ENCODE data around the gene ABO. TPM values are rescaled to one million over a fixed set of nuclear protein-coding genes. Genes with fewer than 3 reads are reported as not detected.
"Not testable (repeated sequence)": the region's sequence is repeated elsewhere in the genome, so short reads cannot be mapped to it uniquely, and the experiment has no call there.

ABO gene
- total RNA-seq, 2 donors from 2014 or later: 3.9 to 9.2 TPM

- ATAC-seq: no peak
- WGBS, 2 donors: 86 to 90% methylated on average over 2 of the region's 2 CpGs
- intact Hi-C loops (cut with DNase I): no loop called here
Measured at GRCh38 chr9:133290751-133291302, 15.8 kb upstream of the ABO start.

GRCh38 chr9:133286523-133286922 is 11.5 kb upstream of the ABO start:
- 31 to 32% methylated on average over 2 of the region's 2 CpGs for WGBS, 2 donors
- DNase-seq: no peak
- H3K27ac ChIP-seq: no peak overlapping the region
- no peaks in the 10 kb centered on the region for H3K27me3 ChIP-seq
- no peak for TF ChIP-seq CTCF (IDR thresholded peaks at IDR 0.05)
- no peak for TF ChIP-seq POLR2A (IDR thresholded peaks at IDR 0.05)
- H3K9me3 ChIP-seq: no peaks in the 10 kb centered on the region
- no peak overlapping the region for H3K4me3 ChIP-seq
- H3K36me3 ChIP-seq (replicated peaks in 1 of 2; ENCODE audit: insufficient read depth in 1 of 2, low read depth in 2 of 2): peaks cover 0 to 4% of the 10 kb centered on the region in 2 donors
- no peak for ATAC-seq
- H3K4me1 ChIP-seq: no peaks in the 10 kb centered on the region
- intact Hi-C loops (cut with DNase I): no loop called here

More at GRCh38 chr9:133290751-133291302, 15.8 kb upstream of the ABO start:
- TF ChIP-seq POLR2A (IDR thresholded peaks at IDR 0.05) (no peak), CTCF (IDR thresholded peaks at IDR 0.05) (no peak)
- Histone ChIP-seq H3K4me1 (no peaks in the 10 kb centered on the region), H3K27ac (no peak overlapping the region), H3K36me3 (replicated peaks in 1 of 2; ENCODE audit: insufficient read depth in 1 of 2, low read depth in 2 of 2) (peaks cover 0 to 4% of the 10 kb centered on the region in 2 donors), H3K4me3 (no peak overlapping the region), H3K27me3 (no peaks in the 10 kb centered on the region), H3K9me3 (no peaks in the 10 kb centered on the region)
- no peak for DNase-seq

- Histone ChIP-seq H3K27ac (no peak overlapping the region), H3K36me3 (replicated peaks in 1 of 2; ENCODE audit: insufficient read depth in 1 of 2, low read depth in 2 of 2) (peaks cover 0 to 4% of the 10 kb centered on the region in 2 donors), H3K4me1 (no peaks in the 10 kb centered on the region), H3K27me3 (no peaks in the 10 kb centered on the region), H3K4me3 (no peak overlapping the region), H3K9me3 (no peaks in the 10 kb centered on the region)
- no peak for DNase-seq
- TF ChIP-seq CTCF (IDR thresholded peaks at IDR 0.05): no peak
- no peak for TF ChIP-seq POLR2A (IDR thresholded peaks at IDR 0.05)
- WGBS, 2 donors: 48 to 60% methylated on average over 6 of the region's 6 CpGs
- no peak for ATAC-seq
- intact Hi-C loops (cut with DNase I): no loop called here
Measured at GRCh38 chr9:133285252-133285775, 10.3 kb upstream of the ABO start.

GRCh38 chr9:133284362-133284761 is 9.4 kb upstream of the ABO start:
- Histone ChIP-seq H3K4me3 (no peak overlapping the region), H3K27me3 (no peaks in the 10 kb centered on the region), H3K9me3 (no peaks in the 10 kb centered on the region), H3K36me3 (replicated peaks in 1 of 2; ENCODE audit: insufficient read depth in 1 of 2, low read depth in 2 of 2) (peaks cover 0 to 4% of the 10 kb centered on the region in 2 donors), H3K4me1 (no peaks in the 10 kb centered on the region), H3K27ac (no peak overlapping the region)
- 89 to 96% methylated on average over 8 of the region's 8 CpGs for WGBS, 2 donors
- ATAC-seq (no peak), DNase-seq (no peak)
- intact Hi-C loops (cut with DNase I): no loop called here
- TF ChIP-seq CTCF (IDR thresholded peaks at IDR 0.05): no peak
- no peak for TF ChIP-seq POLR2A (IDR thresholded peaks at IDR 0.05)

- DNase-seq; H3K9me3 ChIP-seq; intact Hi-C loops (cut with DNase I); H3K27me3 ChIP-seq; H3K4me3 ChIP-seq; H3K4me1 ChIP-seq; ATAC-seq; H3K27ac ChIP-seq; H3K36me3 ChIP-seq (replicated peaks in 1 of 2; ENCODE audit: insufficient read depth in 1 of 2, low read depth in 2 of 2): not testable (repeated sequence)
- WGBS, 2 donors: 82 to 86% methylated on average over 16 of the region's 16 CpGs
Measured at GRCh38 chr9:133283255-133284032, 8.4 kb upstream of the ABO start.
